Vagina (tissue), 2 donors: ENCODE data around the gene GLUL. TPM values are rescaled to one million over a fixed set of nuclear protein-coding genes. Genes with fewer than 3 reads are reported as not detected.

Experiments used
- DNase-seq, 2 donors: peaks; one replicate each; pipeline ENCODE4 v3.0.0-alpha.2; 2017; ENCODE audit errors: extremely low spot score in 2 of 2
- H3K27ac ChIP-seq: fragments of 200-600 bp; sonication (generic); one replicate; pipeline ENCODE4 v1.5.1; 2019
- H3K27me3 ChIP-seq: fragments of 200-600 bp; sonication (generic); one replicate; pipeline ENCODE4 v1.5.1; 2019
- H3K36me3 ChIP-seq, 2 donors: fragments of 200-600 bp; sonication (generic); one replicate each; pipeline ENCODE4 v1.5.1; 2017 to 2019
- H3K4me1 ChIP-seq: fragments of 200-600 bp; sonication (generic); one replicate; pipeline ENCODE4 v1.5.1; 2019
- H3K4me3 ChIP-seq, 2 donors: fragments of 200-600 bp; sonication (generic); 1 replicate in 1 of 2; 2 replicates in 1 of 2; pipeline ENCODE4 v1.5.1; 2016 to 2019
- H3K9me3 ChIP-seq: fragments of 200-600 bp; sonication (generic); one replicate; pipeline ENCODE4 v1.5.1; 2019
- CTCF ChIP-seq, 3 experiments: fragments of 450-650 bp in 2 of 3; fragments of 200-600 bp in 1 of 3; sonication (generic) in 1 of 3; IDR thresholded peaks; one replicate each; pipeline ENCODE4 v1.5.1; 2017 to 2019; ENCODE audit warnings: antibody characterized with exemption in 3 of 3, mild to moderate bottlenecking in 2 of 3, moderate library complexity in 2 of 3
- POLR2A ChIP-seq, 2 donors: fragments of 450-650 bp; IDR thresholded peaks; one replicate each; pipeline ENCODE4 v1.6.1; 2017; ENCODE audit warnings: antibody characterized with exemption in 2 of 2, mild to moderate bottlenecking in 2 of 2, moderate library complexity in 2 of 2
- POLR2AphosphoS5 ChIP-seq, 2 donors: sonication (generic); formaldehyde crosslinking; IDR thresholded peaks; one replicate each; pipeline ENCODE4 v1.9.0; 2017; ENCODE audit warnings: antibody characterized with exemption in 2 of 2, mild to moderate bottlenecking in 2 of 2, low read depth in 1 of 2; ENCODE audit not compliant: insufficient read depth in 1 of 2
- intact Hi-C: fragments of 100-400 bp; cut with DNase I; formaldehyde crosslinking; loops from one replicate; pipeline ENCODE4 v1.15.1; 2023
- total RNA-seq: library from RNA; depleted of rRNA; stranded (reverse); fragments of >200 nt; gene quantifications from one replicate; pipeline ENCODE4 v1.2.3, GENCODE V29; 2016

Gene GLUL
- total RNA-seq, 1 donor from 2014 or later, result 2,462 TPM

DNA sequence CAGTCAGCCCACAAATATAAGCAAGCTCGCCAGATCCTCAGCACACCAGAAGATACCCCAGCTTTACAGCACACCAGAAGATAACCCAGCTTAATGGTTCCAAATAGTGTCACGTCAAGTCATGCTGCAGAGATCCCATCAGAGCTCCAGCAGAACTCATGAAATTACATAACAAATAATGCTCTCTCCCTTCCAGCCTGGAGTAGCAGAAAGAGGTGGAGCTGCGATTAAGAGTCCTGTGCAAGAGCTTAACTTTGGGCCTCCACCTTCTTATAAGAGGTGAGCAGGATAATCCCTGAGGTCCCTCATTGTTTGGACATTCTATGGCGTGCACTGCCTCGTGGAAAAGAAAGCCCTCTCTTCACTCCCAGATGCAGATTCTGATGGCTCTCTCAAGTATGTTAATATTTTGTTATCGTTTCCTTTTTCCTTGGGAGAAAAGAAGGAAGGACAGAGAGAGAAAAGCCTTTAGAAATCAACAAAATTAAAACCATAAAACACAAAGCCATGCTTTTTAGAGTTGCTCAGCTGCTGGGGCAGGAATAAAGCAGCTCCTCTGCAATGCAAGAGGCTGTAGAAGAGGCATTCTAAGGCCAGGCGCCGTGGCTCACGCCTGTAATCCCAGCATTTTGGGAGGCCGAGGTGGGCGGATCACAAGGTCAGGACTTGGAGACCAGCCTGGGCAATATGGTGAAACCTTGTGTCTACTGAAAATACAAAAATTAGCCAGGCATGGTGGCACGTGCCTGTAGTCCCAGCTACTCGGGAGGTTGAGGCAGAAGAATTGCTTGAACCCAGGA is 59.1 kb downstream of the GLUL start:
- no peak for DNase-seq
- intact Hi-C loops, result no loop called here

More for the DNA sequence above, 59.1 kb downstream of the GLUL start:
- peaks cover 6% of the 10 kb centered on the region for H3K4me1 ChIP-seq
- no peaks in the 10 kb centered on the region for H3K36me3 ChIP-seq
- H3K4me3 ChIP-seq, result no peak overlapping the region
- no peak for TF ChIP-seq CTCF (IDR thresholded peaks at IDR 0.05)
- TF ChIP-seq POLR2A (IDR thresholded peaks at IDR 0.05), result no peak
- no peak for TF ChIP-seq POLR2AphosphoS5 (IDR thresholded peaks at IDR 0.05; ENCODE audit: insufficient read depth in 1 of 2, low read depth in 1 of 2)
- H3K27ac ChIP-seq, result no peak overlapping the region
- no peaks in the 10 kb centered on the region for H3K27me3 ChIP-seq
- H3K9me3 ChIP-seq, result no peaks in the 10 kb centered on the region

Other genes starting within 250 kb of the GLUL start
- not detected for gene TEDDM1, start 8.9 kb upstream of the GLUL start, total RNA-seq
- gene RGSL1, start 58.4 kb upstream of the GLUL start, total RNA-seq, result not detected
- gene RNASEL, start 197.5 kb upstream of the GLUL start, total RNA-seq, result 5.4 TPM
- gene RGS16, start 212.6 kb upstream of the GLUL start, total RNA-seq, result 1.2 TPM